Adrenal gland (tissue), 12 donors: ENCODE results near the gene CCDC192. TPM values are rescaled to one million over a fixed set of nuclear protein-coding genes. Genes with fewer than 3 reads are reported as not detected.

Experiments
- DNase-seq, 7 donors: peaks; one replicate each; pipeline ENCODE4 v3.0.0-alpha.2; 2019 to 2020
- H3K27ac ChIP-seq, 5 donors: fragments of 200-600 bp; sonication (generic) in 4 of 5; 1 replicate in 3 of 5; 2 replicates in 2 of 5; pipeline versions ENCODE4 v1.5.1 to v1.8.0; 2016 to 2020; ENCODE audit warnings: mild to moderate bottlenecking in 1 of 5
- H3K27me3 ChIP-seq: fragments of 200-600 bp; 2 replicates; pipeline ENCODE4 v1.8.0; 2021
- H3K36me3 ChIP-seq, 2 donors: fragments of 200-600 bp; replicated peaks in 1 of 2; 1 replicate in 1 of 2; 2 replicates in 1 of 2; pipeline versions ENCODE4 v1.5.1 to v1.8.0; 2018 to 2022
- H3K4me1 ChIP-seq, 2 donors: fragments of 200-600 bp; replicated peaks in 1 of 2; 1 replicate in 1 of 2; 2 replicates in 1 of 2; pipeline versions ENCODE4 v1.5.1 to v1.8.0; 2018 to 2021
- H3K4me3 ChIP-seq, 4 donors: fragments of 200-600 bp; sonication (generic) in 3 of 4; one replicate each; pipeline ENCODE4 v1.5.1; 2016 to 2018
- H3K9me3 ChIP-seq, 3 donors: fragments of 200-600 bp; sonication (generic) in 1 of 3; replicated peaks in 1 of 3; 1 replicate in 2 of 3; 2 replicates in 1 of 3; pipeline versions ENCODE4 v1.5.1 to v1.8.0; 2016 to 2021
- POLR2A ChIP-seq, 2 donors: fragments of 450-650 bp; IDR thresholded peaks; one replicate each; pipeline ENCODE4 v1.6.1; 2017; ENCODE audit warnings: antibody characterized with exemption in 2 of 2, mild to moderate bottlenecking in 2 of 2, moderate library complexity in 1 of 2
- WGBS, 4 donors: extraction: QIAGEN DNeasy Blood & Tissue Kit in 2 of 4; methylation state at CpG; one replicate each; pipeline versions ENCODE4 v1.1.5 to v1.1.7; 2013 to 2017; 5-methylcytosine and 5-hydroxymethylcytosine counted together
- intact Hi-C, 2 donors: fragments of 100-400 bp; cut with DNase I; formaldehyde crosslinking; loops; one replicate each; pipeline versions ENCODE4 v1.14.1 to v1.15.0; 2022 to 2023
- polyA plus RNA-seq, 3 donors: library from polyadenylated mRNA; stranded (reverse); fragments of 200-250 nt in 2 of 3; fragments of 350-450 nt in 1 of 3; fragmentation: Illumina TruSeq in 1 of 3; extraction: RNeasy Lipid Tissue Mini Kit (QIAGEN cat#74804) in 1 of 3; gene quantifications; one replicate each; pipeline ENCODE4 v1.2.3, GENCODE V29; 2013 to 2014
- total RNA-seq, 9 donors: library from RNA; depleted of rRNA in 4 of 9; stranded (reverse); fragments of >200 nt in 4 of 9; fragments of 120-200 nt in 1 of 9; fragmentation: NEBNext Ultra II Directional in 1 of 9; extraction: Animal tissue kit (Norgen Biotek cat#: 25700) in 1 of 9; gene quantifications; one replicate each; pipeline versions ENCODE4 v1.1.0 to v1.2.4, GENCODE V29; 2013 to 2023
- TF ChIP-seq, protein P1 (sequence below), 6 experiments: fragments of 450-650 bp in 4 of 6; fragments of 200-600 bp in 2 of 6; sonication (generic) in 1 of 6; IDR thresholded peaks; 1 replicate in 5 of 6; 2 replicates in 1 of 6; pipeline versions ENCODE4 v1.5.1 to v1.8.0; 2016 to 2021; ENCODE audit warnings: antibody characterized with exemption in 6 of 6, mild to moderate bottlenecking in 2 of 6, moderate library complexity in 1 of 6
- donor health status: healthy with polysubstance abuse.
- donor health status: Bipolar disorder and iron deficiency.
- donor health status: DM: yes; HTN: yes; CAD: no.
- donor health status: DM: no; HTN: no; CAD: no.
- donor health status: DM: no; HTN: no; CAD: no.
- donor health status: DM: yes; HTN: yes; CAD: no.

The CCDC192 gene
- total and polyA plus RNA-seq, 12 donors = 0.35 to 0.56 (median 0.46) TPM; not detected in 8

DNA sequence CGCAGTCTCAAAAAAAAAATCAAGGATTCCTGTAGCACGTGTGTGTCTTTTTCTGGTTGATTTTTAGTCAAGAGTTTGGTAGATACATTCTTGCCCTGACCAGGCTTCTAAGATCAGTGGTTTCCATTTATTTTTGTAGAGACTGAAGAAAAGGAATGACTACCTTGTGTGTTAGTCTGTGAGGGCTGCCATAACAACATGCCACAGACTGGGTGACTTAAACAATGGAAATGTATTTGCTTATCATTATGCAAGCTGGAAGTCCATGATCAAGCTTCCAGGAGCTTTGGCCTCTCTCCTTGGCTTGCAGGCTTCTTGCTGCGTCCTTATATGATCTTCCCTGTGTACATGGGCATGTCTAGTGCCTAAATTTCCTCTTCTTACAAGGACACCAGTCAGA lies 127.0 kb downstream of the CCDC192 start:
- Histone ChIP-seq H3K4me3 (no peak overlapping the region), H3K36me3 (no peaks in the 10 kb centered on the region), H3K4me1 (no peaks in the 10 kb centered on the region), H3K27ac (no peak overlapping the region), H3K27me3 (no peaks in the 10 kb centered on the region), H3K9me3 (no peaks in the 10 kb centered on the region)
- intact Hi-C loops = no loop called here
- 88 to 97% (median 92%) methylated on average over 3 of the region's 3 CpGs for WGBS, 4 donors
- DNase-seq = no peak
- TF ChIP-seq, protein P1, sequence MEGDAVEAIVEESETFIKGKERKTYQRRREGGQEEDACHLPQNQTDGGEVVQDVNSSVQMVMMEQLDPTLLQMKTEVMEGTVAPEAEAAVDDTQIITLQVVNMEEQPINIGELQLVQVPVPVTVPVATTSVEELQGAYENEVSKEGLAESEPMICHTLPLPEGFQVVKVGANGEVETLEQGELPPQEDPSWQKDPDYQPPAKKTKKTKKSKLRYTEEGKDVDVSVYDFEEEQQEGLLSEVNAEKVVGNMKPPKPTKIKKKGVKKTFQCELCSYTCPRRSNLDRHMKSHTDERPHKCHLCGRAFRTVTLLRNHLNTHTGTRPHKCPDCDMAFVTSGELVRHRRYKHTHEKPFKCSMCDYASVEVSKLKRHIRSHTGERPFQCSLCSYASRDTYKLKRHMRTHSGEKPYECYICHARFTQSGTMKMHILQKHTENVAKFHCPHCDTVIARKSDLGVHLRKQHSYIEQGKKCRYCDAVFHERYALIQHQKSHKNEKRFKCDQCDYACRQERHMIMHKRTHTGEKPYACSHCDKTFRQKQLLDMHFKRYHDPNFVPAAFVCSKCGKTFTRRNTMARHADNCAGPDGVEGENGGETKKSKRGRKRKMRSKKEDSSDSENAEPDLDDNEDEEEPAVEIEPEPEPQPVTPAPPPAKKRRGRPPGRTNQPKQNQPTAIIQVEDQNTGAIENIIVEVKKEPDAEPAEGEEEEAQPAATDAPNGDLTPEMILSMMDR (IDR thresholded peaks at IDR 0.05) = no peak
- no peak for TF ChIP-seq POLR2A (IDR thresholded peaks at IDR 0.05)

DNA sequence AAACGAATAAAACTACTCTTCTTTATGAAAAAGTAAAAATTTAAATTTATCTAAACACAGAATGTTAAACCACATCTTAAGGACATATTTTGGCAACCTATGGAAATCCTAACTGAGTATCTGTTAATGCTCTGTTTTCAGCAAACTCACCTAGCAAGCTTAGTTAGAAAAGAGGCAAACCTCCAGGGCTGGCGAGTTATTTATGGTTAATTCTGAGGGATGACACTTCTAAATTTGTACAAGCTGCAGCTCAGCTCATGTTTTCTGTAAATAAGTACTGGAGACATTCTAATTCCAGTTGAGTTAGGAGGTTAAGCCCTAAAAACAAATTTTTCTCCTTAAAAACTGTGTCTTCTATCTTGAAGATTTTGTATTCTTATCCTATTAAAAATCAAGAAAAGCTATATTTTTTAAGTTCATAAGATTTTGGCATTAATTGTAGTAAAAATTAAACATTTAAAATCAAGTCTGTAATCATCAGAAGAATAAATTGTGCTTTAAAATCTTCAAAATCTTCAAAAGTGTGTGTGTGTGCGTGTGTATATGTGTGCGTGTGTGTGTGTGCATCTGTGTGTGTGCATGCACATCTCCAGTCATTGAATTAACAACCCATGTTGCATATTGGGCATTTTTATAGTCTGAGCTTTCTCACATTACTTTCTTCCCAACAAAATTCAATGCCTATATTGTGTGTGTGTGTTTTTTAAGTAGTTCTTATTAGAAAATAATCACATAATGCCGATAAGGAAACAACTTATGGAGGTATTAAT lies 127.8 kb downstream of the CCDC192 start:
- Histone ChIP-seq H3K4me1 (no peaks in the 10 kb centered on the region), H3K4me3 (no peak overlapping the region), H3K9me3 (no peaks in the 10 kb centered on the region), H3K36me3 (no peaks in the 10 kb centered on the region), H3K27ac (no peak overlapping the region), H3K27me3 (no peaks in the 10 kb centered on the region)
- TF ChIP-seq, protein P1 (IDR thresholded peaks at IDR 0.05) = no peak
- TF ChIP-seq POLR2A (IDR thresholded peaks at IDR 0.05) = no peak
- 90 to 95% (median 95%) methylated on average over 5 of the region's 5 CpGs for WGBS, 4 donors
- no peak for DNase-seq
- intact Hi-C loops = no loop called here

DNA sequence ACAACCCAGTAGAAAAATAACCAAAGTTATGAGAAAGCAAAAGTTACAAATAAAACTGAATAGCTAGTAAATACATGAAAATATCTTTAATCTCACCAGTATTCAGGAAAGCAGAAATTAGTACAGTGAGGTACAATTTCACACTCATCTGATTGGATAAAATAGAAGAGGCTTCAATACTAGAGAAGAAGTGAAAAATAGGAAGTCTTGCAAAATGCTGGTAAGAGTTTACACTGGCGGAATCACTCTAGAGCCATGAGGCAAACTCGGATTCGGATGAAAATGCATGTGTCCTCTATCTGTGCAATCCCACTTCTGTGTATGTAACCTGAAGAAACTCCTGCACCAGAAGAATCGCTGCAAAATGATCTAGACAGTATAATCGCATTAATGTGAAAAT lies 128.9 kb downstream of the CCDC192 start:
- DNase-seq = no peak
- 82 to 87% (median 86%) methylated on average over 5 of the region's 5 CpGs for WGBS, 4 donors

DNA sequence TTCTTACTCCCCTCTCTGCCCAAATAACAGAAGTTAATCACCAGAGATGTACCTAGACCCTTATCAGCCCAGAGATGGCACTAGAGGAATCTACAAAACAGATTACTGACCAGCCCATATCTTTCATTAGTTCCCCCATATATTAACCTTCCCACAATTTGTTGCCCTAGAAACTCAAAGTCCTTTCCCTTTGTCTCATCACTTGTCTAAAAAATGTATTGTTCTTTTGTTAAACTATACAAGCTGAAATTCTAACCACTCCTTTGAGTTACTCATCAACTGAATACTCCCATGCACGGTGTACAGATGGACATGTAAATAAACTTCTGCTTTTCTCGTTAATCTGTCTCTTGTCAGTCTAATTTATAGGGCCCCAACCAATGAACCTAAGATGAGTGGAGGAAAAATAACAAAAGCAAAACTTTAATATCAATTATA lies 130.9 kb downstream of the CCDC192 start:
- TF ChIP-seq POLR2A (IDR thresholded peaks at IDR 0.05) = no peak
- TF ChIP-seq, protein P1 (IDR thresholded peaks at IDR 0.05) = no peak
- intact Hi-C loops = no loop called here
- no peaks in the 10 kb centered on the region for H3K9me3 ChIP-seq
- no peaks in the 10 kb centered on the region for H3K36me3 ChIP-seq
- H3K4me1 ChIP-seq = no peaks in the 10 kb centered on the region
- WGBS, 4 donors = 57 to 63% (median 60%) methylated on average over 2 of the region's 2 CpGs
- no peak for DNase-seq
- no peak overlapping the region for H3K27ac ChIP-seq
- H3K4me3 ChIP-seq = no peak overlapping the region
- H3K27me3 ChIP-seq = no peaks in the 10 kb centered on the region

More for the DNA sequence above, 128.9 kb downstream of the CCDC192 start:
- Histone ChIP-seq H3K4me1 (no peaks in the 10 kb centered on the region), H3K36me3 (no peaks in the 10 kb centered on the region), H3K27ac (no peak overlapping the region), H3K9me3 (no peaks in the 10 kb centered on the region), H3K27me3 (no peaks in the 10 kb centered on the region), H3K4me3 (no peak overlapping the region)
- TF ChIP-seq, protein P1 (IDR thresholded peaks at IDR 0.05) = no peak
- no peak for TF ChIP-seq POLR2A (IDR thresholded peaks at IDR 0.05)
- intact Hi-C loops = no loop called here
